Suppressor macrophage (primary cell): ENCODE measurements around the gene ZNF444.

ENCODE experiments used
- DNase-seq, 4 experiments: peaks; one replicate each; pipeline ENCODE4 v3.0.0-alpha.2; 2020 to 2022

ZNF444 gene

DNA sequence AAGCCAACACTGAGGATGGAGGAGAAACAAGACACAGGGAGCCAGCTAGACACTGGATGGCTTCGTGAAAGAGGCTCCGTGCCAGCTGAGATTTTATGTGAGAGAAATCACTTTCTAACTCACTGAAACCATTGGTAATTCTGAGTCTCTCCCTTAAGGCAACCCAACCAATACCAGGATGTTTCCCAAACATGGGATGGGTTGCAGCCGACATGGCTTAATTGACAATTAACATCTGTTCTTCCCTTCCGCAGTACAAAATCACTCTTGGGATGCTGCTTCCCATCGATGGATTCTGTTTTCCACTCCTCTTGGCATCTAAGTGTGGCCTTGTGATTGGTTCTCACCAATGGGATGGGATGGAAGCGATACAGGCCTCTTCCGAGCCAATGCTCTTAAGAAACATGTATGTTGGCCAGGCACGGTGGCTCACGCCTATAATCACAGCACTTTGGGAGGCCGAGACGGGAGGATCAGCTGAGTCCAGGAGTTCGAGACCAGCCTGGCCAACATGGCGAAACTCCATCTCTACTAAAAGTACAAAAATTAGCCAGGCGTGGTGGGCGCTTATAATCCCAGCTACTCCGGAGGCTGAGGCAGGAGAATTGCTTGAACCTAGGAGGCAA is 17.7 kb upstream of the ZNF444 start:
- no peak for DNase-seq

DNA sequence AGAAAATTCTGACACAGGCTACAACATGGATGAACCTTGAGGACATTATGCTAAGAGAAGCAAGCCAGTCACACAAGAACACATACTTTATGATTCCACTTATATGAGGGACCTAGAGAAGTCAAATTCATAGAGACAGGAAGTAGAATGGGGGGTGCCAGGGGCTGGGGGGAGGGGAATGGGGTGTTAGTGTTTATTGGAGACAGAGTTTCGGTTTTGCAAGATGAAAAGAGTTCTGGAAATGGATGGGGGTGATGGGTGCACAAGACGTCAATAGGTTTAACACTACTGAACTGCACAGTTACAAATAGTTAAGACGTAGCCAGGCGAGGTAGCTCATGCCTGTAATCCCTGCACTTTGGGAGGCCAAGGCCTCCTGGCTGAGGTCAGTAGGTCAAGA is 16.5 kb upstream of the ZNF444 start:
- DNase-seq: no peak

DNA sequence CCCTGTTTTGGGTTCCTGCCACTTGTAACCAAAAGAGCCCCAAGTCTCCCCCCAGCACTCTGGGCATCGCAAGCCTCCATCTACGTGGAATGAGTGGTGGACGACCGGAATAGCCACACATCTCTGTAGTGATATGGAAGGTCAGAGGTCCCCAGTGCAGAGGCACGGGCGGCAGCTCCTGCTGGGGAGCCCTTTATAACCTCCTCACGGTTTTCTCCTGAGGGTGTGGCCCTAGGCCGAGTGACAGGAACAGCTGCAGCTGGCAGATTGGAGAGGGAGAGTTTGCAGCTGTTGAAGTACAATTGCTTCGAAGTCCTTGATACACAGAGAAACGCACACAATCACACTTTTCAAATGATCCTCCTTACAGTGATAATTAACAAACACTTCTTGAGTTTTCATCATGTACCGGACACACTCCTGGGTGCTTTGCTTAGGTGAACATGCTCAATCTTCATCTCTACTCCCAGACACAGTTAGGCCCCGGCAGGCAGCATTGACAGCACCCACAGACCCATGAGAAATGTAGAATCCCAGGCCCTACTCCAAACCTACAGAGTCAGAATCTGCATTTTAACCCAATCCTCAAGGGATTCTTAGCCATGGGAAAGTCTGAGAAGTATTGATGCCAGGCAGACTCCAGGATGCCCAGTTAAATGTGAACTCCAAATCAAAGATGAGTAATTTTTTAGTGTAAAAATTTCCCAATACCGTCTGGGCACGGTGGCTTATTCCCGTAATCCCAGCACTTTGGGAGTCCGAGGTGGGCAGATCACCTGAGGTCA is 15.1 kb upstream of the ZNF444 start:
- no peak for DNase-seq

DNA sequence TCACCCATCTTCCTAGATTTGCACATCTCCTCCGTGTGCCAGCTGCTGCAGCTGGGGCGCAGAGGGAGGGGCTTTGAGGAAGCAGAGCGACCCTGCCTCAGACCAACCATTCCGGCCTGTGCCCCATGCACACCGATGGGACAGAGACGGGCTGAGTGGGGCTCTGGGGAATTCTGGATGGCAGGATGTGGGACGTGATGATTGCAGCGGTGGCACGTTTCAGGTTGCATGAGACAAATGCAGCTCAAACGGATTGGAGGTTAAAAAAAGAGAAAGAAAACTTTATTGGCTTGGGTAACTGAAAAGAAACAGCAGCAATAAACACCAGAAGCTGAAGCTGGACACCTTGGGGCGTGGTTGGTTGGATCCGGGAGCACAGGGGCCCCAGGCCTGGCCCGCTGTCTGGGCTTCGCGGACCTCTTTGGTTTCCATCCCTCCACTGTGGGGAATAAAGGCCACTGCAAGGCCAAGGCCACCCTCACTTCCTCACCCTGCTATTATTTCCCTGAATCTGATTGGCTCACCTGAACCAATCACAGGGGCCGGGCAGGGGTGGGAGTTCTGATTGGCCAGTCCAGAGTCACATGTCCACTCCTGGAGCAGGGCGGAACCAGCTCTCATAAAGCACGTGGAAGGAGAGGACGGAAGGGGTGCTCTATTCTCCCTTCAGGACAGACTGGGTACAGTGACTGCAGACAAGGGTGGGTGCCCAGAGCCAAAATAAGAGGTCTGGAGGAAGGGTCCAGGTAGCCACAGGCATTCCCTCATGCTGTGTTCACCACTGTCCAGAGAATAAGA is 13.9 kb upstream of the ZNF444 start:
- DNase-seq: no peak

DNA sequence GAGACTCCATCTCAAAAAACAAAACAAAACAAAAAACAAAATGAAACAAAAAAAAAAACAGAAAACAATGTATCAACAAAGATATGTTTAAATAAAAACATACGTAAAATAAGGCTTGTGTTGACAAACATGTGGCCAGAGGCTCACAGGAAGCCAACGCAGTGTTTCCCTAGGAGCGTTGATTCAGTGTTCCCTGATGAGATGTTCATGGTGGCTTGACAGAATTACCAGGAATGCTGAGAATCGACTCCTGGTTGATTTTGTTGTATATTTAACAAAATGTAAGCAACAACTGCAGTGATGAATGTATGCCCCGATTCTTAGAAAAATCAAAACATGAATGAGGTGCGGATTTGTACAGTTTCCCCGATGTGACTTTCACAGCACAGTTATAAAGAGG is 11.1 kb upstream of the ZNF444 start:
- DNase-seq: no peak

DNA sequence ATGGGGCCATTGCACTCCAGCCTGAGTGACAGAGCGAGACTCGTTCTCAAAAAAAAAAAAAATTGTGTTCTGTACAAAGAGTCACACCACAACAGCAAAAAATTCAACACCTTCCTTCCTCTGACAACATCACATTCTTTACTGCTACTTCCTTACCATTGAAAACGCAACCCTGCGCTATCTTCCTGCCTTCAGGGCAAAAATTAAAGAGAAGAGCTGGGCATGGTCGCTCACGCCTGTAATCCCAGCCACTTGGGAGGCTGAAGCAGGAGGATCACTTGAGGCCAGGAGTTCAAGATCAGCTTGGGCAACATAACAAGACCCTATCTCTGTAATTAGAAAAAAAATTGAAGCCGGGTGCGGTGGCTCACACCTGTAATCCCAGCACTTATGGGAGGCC is 9.4 kb upstream of the ZNF444 start:
- no peak for DNase-seq

DNA sequence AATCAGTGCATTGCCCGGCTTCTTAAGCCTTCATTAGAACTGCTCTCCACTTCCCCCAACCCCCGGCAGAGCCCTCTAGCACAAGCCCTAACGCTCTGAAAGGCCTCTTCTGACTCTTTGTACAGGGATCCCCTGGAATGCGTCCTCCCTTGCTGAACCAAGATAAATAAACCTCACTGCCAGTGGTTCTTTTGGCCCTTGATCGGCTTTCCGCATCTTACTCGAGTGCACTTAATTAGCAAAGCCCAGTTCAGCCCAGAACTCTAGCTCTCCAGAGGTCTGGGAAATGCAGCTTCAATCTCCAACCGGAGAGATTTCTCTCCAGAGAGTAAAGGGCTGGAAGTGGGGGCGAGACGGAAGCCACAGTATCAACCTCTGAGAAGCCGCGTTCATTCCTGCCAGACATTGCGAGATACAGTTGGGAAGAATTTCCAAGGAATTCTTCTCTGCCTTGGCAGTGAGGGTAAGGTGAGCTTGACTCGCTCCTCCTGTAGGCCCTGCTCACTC is 8.7 kb upstream of the ZNF444 start:
- no peak for DNase-seq

DNA sequence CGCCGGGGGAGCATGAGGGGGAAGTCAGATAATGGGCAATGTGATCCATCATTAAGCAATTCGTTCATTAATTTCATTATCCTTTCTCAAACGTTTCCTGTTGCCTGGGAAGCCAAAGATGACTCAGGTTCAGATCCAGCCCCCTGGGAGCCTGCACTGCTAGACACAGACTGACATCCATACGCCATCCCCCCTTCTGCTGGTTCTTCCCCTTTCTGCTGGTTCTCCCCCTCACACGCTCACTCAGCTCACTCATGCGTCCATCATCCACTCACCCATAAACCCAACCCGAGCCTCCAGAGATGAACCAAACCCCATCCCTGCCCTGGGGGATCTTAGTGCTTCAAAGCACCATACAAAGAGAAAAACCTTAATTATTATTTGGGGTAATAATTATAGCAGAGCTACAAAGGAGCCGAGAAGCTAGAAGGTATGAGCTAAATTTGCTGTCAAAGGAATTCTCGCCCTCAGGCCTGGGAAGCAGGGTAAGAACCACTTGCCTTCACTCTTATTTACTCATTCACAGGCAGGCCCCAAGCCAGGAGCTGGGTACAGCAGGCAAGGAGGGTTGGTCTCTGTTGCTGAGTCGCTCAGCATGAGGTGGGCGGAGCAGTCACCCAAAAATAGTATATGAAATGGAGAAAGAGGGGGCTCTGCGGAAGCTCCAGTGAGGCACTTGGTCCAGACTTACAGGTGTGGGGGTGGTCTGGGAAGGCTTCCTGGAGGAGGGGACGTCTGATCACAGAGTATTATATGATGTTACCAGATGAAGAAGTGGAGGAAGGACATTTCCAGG is 7.0 kb upstream of the ZNF444 start:
- DNase-seq: peak; percentile 49 to 71 (median 58)

DNA sequence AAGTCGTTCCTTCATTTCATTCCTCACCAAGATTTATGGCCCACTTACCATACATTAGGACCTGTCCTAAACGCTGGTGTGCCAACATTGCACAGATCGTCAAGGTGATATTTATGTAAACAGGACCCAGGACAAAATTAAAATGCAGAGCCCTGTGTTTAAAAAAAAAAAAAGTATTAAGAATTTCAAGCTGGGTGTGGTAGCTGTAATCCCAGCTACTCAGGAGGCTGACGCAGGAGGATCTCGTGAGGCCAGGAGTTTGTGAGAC is 6.5 kb upstream of the ZNF444 start:
- no peak for DNase-seq

DNA sequence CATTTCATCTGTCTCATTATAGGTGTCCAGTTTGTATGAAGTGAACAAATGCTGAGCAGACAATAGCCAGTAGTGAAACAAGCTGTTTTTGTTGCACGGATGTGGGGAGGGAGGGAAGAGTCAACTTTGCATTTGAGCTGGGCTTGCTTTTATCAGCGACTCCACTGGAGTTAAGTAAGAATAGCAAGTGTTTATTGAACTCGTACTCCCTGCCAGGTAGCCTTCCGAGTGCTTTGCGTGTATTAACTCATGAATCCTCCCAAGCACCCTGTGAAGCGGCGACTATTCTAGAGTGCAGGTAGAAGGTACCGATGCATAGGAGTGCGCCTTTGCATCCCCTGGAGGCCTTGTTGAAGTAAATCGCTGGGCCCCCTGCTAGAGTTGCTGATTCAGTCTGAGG is 4.7 kb upstream of the ZNF444 start:
- no peak for DNase-seq

DNA sequence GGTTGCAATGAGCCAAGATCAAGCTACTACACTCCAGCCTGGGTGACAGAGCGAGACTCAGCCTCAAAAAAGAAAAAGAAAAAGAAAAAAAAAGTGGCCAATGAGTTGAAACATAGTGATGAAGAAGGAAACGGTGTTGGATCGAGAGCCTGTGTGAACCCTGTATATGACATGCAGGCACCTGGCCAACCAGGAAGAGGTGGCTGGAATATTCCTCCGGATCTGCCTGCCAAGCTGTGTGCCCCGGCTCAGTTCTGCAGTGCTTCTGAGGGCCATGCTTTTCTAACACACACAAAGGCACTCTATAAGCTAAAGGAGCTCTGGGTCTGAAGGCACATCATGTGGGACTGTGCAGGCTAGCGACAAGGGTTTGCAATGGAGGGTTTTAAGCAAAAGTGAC is 3.7 kb upstream of the ZNF444 start:
- no peak for DNase-seq

DNA sequence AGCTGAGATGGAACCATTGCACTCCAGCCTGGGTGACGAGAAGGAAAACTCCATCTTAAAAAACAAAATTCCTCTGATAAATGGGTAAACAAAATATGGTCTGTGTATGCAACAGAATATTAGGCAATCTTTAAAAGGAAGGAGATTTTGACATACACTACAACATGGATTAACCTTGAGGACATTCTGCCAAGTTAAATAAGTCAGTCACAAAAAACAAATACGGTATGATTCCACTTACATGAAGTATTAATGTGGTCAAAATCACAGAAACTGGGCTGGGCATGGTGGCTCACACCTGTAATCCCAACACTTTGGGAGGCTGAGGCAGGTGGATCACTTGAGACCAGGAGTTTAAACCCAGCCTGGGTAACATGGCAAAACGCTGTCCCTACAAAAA is 3.0 kb upstream of the ZNF444 start:
- peak in 2 of 4 experiments; percentile 41 to 44 for DNase-seq

DNA sequence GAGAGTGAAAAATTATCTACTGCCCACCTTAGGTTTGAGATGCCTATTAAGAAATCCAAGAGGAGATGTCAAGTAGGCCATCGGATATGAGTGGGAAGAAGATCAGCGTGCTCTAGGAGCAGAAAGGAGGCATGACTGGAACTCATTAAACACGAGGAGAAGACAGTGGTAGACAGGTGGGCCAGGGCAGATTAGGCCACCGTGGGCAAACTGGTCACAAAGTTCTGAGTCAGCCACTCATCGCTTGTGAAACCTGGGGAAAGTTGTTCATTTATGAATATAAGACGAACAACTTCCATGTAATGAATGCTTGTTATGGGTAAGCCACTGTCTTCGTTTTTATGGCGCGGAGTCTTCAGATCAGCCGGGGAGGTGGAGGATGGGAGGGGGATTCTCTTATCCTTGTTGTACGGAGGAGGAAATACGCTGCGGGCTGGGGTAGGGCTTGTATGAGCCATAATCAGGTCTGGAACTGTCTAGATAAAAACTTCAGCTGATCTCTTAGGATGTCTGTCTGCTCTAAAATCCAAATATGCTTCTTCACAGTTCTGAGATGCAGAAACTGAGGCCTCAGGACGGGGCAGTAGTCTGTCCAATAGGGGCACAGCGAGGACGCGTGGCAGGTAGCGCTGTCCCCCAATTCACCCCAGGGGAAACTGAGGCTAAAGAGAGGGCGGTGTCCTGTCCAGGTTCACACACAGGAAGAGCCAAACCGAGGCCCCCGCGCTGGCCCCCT is 1.1 kb upstream of the ZNF444 start:
- peak; percentile 24 to 48 (median 40) for DNase-seq

DNA sequence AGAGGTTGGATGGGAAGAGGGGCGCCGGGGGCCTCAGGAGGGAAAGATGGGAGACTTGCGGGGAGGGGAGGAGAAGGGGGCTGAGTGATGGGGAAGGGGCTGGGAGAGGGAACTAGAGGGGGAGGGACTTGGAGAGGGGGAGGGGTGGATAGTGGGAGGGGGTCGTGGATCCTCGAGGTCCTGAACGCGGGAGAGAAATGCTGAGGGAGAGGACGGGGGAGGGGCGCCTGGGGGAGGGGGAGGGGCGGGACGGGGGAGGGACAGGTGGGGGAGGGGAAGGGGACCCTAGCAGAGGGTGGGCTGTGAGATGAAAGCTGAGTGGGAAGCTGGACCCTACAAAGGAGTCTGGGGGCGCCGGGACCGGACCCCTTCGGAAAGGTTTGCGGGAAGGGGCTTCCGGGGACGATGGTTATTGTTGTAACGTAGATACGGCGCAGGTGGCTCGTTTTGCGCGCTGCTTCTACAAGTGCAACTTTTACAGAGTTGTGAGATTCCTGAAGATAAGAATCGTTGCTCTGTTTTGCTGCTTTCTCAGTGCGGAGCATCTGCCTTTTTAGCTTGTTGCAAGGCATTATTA is 418 bp downstream of the ZNF444 start:
- no peak for DNase-seq

DNA sequence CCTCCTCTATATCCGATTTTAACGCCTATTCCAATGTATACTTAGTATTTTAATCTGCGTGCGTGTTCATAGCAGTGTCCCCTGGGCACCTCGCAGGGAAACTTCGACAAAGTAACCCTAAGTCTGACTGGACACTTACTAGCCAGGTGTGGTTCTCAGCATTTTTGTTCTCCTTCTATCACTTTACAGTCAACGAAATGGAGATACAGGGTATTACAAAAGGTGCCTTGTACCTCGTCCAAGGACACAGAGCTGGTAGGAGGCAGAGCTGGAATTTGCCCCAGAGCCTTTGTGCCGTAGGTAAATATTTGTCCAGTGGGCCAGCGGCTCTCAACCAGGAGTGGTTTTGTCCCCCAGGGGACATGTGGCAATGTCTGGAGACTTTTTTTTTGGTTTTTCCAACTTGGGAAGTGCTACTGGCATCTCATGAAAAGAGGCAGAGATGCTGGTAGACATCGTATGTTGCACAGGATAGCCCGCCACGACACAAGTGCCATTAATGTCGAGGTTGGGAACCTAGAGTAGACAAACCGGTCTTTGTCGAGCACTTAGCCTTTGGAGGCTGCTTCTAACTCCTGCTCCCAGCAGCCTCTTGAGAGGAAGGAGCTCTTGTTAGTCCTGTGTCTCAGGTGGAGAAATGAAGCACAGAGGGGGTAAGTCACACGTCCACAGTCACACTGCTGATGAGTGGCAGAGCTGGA is 1.1 kb downstream of the ZNF444 start:
- no peak for DNase-seq

DNA sequence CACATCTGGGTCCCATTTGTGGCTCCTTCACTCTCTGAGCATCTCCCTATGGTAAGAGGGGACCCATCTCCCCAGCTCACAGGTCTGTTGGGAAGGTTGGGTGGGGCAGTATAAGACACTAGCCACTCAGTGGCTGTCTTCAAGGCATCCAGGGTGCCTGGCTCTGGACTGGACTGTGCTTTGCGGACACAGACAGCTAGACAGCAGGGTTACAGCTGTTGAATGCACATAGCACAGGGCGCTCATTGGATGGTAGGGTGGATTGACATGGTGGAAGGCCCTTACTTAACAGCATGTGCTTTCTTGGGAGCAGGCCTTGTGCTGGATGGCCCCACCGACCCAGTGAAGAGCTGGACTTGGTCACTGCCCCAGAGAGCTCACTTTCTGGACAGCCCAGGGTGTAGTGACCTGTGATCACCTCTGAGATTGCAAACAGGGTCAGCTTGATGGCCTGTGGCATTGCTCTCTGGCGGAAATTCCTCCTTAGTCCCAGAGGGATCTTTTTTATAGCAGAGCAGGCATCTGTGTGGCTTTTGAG is 1.9 kb downstream of the ZNF444 start:
- no peak for DNase-seq

DNA sequence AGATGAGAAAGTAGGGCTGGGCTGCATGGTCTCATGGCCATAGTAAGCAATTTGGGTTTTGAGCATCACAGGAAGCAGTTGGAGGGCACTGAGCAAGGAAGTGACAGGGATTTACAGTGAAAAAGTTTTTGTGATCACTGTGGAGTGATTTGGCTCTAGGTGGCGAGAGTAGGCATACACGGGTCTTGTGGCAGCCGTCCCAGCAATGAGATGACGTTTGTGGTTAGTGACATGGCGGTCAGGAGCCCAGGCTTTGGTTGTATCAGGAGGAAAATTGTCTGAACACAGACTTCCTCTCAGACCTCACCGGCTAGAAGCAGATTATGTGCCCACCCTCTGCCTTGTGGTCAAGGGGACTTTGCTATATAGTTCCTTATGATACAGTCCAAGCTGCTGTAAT is 3.3 kb downstream of the ZNF444 start:
- DNase-seq: peak in 2 of 4 experiments; percentile 25 to 40

DNA sequence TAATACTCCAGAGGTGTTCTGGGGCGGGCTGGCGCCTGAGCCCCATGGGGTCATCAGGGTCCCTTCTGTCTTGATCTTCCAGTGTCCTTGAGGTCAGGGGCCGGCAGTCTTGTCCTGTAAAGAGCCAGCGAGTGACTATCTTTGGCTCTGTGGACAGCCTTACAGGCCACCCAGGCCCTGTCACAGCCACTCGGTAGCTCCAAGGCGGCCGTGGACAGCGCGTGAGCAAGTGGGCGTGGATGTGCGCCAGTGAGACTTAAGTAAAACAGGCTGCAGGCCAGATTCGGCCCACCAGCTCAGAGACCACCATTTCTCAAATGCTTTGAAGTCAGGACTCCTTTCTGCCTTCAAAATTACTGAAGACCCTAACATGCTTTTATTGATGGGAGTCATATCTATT is 3.7 kb downstream of the ZNF444 start:
- no peak for DNase-seq

DNA sequence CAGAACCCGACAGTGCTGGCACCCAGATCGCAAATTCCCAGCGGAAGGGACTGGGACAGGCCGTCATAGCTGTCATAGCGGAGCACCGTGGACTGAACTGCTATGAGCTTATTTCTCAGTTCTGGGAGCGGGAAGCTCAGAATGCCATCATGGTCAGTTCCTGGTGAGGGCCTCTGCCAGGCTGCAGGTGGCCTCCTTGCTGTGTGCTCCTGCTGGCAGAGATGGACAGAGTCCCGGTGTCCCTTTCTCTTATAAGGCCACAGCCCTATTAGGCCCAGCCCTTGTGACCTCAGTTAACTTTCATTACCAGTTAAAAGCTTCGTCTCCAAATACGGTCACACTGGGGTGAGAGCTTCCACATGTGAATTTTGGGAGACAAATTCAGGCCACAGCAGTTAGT is 4.6 kb downstream of the ZNF444 start:
- DNase-seq: no peak

DNA sequence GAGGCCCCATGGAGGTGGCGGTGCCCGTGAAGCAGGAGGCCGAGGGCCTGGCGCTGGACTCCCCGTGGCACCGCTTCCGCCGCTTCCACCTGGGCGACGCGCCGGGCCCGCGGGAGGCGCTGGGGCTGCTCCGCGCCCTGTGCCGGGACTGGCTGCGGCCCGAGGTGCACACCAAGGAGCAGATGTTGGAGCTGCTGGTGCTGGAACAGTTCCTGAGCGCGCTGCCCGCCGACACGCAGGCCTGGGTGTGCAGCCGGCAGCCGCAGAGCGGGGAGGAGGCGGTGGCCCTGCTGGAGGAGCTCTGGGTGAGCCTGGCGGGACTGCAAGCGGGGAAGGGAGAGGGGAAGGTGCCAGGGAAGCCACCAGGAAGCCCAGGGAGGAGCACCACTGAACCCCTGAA is 5.8 kb downstream of the ZNF444 start:
- no peak for DNase-seq

DNA sequence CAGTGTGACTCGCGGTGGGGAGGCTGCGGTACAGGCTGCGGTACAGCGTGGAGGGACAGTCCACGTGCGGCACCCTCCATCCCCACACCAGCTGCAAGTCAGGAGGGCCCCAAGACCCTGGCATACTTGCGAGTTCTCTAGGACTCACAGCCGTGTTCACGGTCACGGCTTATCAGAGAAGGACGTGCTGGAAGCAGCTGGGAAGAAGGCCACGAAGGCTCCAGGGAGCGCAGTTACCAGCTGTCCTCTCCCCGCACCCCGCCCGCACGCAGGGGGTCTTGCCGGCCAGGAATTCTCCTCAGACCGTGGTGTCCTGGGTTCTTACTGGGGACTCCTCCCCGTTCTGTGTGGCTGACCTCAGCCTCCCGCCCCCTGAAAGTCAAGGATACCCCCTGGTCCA is 6.2 kb downstream of the ZNF444 start:
- no peak for DNase-seq
